Neural progenitor cell (in vitro differentiated cells): ENCODE results near the gene ARSB.

ENCODE experiments used
- EZH2 ChIP-seq: fragments of 200-600 bp; sonication (generic); IDR thresholded peaks from 2 replicates; pipeline ENCODE4 v1.6.1; 2017; ENCODE audit warnings: antibody characterized with exemption, mild to moderate bottlenecking, moderate library complexity
- TF ChIP-seq, protein P1 (sequence below): fragments of 200-600 bp; sonication (generic); IDR thresholded peaks from 2 replicates; pipeline ENCODE4 v1.5.1; 2017; ENCODE audit warnings: antibody characterized with exemption, mild to moderate bottlenecking

DNA sequence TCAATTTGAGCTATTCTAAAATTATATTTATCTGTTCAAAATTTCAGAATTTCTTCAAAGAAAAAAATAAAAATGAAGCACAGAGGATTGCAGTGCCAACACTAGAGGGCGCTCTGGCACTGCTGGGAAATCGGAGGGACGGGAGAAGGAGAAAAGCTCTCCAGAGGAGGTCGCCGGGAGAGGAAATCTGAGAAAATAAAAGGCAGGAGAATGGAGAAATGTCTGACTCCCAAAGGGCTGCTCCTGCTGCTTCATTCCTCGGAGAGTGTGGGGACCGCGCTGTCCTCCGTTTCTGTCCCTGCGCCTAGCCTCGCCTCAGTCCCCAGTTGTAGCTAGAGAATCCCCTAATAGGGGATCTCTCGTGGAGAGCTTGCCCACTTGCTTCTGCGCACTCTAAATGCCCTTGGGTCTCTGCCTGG lies 40.0 kb upstream of the ARSB start:
- TF ChIP-seq, protein P1, sequence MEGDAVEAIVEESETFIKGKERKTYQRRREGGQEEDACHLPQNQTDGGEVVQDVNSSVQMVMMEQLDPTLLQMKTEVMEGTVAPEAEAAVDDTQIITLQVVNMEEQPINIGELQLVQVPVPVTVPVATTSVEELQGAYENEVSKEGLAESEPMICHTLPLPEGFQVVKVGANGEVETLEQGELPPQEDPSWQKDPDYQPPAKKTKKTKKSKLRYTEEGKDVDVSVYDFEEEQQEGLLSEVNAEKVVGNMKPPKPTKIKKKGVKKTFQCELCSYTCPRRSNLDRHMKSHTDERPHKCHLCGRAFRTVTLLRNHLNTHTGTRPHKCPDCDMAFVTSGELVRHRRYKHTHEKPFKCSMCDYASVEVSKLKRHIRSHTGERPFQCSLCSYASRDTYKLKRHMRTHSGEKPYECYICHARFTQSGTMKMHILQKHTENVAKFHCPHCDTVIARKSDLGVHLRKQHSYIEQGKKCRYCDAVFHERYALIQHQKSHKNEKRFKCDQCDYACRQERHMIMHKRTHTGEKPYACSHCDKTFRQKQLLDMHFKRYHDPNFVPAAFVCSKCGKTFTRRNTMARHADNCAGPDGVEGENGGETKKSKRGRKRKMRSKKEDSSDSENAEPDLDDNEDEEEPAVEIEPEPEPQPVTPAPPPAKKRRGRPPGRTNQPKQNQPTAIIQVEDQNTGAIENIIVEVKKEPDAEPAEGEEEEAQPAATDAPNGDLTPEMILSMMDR, result peak; percentile 100
- TF ChIP-seq EZH2, result peak; percentile 46
